HepG2 (cell line): ENCODE data around the gene CDKN1A. TPM values are rescaled to one million over a fixed set of nuclear protein-coding genes. Genes with fewer than 3 reads are reported as not detected.

Experiments used
- BHLHE40 ChIP-seq: IDR thresholded peaks from 2 replicates; pipeline ENCODE4 v1.6.1; 2011; ENCODE audit warnings: low read length, improper control_type of control experiment
- CHCHD3 ChIP-seq: sonication (generic); formaldehyde crosslinking; IDR thresholded peaks from 2 replicates; pipeline ENCODE4 v1.8.0; 2022; ENCODE audit warnings: mild to moderate bottlenecking, missing genetic modification reagents, moderate library complexity
- DNMT1 ChIP-seq: sonication (generic); formaldehyde crosslinking; IDR thresholded peaks from 2 replicates; pipeline ENCODE4 v1.5.1; 2020; ENCODE audit warnings: mild to moderate bottlenecking, missing genetic modification reagents
- EED ChIP-seq: sonication (generic); formaldehyde crosslinking; IDR thresholded peaks from 2 replicates; pipeline ENCODE4 v1.5.0; 2020; ENCODE audit warnings: mild to moderate bottlenecking, missing genetic modification reagents
- FOSL2 ChIP-seq: sonication (generic); formaldehyde crosslinking; IDR thresholded peaks from 2 replicates; pipeline ENCODE4 v1.4.0; 2020; ENCODE audit warnings: missing genetic modification reagents
- FOXO1 ChIP-seq: sonication (generic); formaldehyde crosslinking; IDR thresholded peaks from 2 replicates; pipeline ENCODE4 v1.4.0; 2020; ENCODE audit warnings: missing genetic modification reagents
- HNRNPL ChIP-seq: fragments of 200-400 bp; formaldehyde crosslinking; IDR thresholded peaks from 2 replicates; pipeline ENCODE4 v1.6.1; 2017; ENCODE audit warnings: mild to moderate bottlenecking, low read depth, low read length
- NFAT5 ChIP-seq: sonication (generic); formaldehyde crosslinking; IDR thresholded peaks from 2 replicates; pipeline ENCODE4 v1.4.0; 2020; ENCODE audit warnings: missing genetic modification reagents
- NFIB ChIP-seq: sonication (generic); formaldehyde crosslinking; IDR thresholded peaks from 2 replicates; pipeline ENCODE4 v1.9.0; 2021; ENCODE audit warnings: missing genetic modification reagents, mild to moderate bottlenecking, borderline replicate concordance
- TFAP4 ChIP-seq: sonication (generic); IDR thresholded peaks from 2 replicates; pipeline ENCODE4 v1.6.1; 2016; ENCODE audit warnings: low read depth, borderline replicate concordance
- TIGD3 ChIP-seq: sonication (generic); formaldehyde crosslinking; IDR thresholded peaks from 2 replicates; pipeline ENCODE4 v1.5.1; 2020; ENCODE audit warnings: mild to moderate bottlenecking, missing genetic modification reagents, borderline replicate concordance
- TOPORS ChIP-seq: sonication (generic); formaldehyde crosslinking; IDR thresholded peaks from 2 replicates; pipeline ENCODE4 v1.8.0; 2023; ENCODE audit warnings: mild to moderate bottlenecking, missing genetic modification reagents
- ZFX ChIP-seq: sonication (generic); formaldehyde crosslinking; IDR thresholded peaks from 2 replicates; pipeline ENCODE4 v1.4.0; 2020; ENCODE audit warnings: mild to moderate bottlenecking, low read depth, missing genetic modification reagents, moderate library complexity
- ZNF224 ChIP-seq: sonication (generic); formaldehyde crosslinking; IDR thresholded peaks from 2 replicates; pipeline ENCODE4 v1.5.0; 2020; ENCODE audit warnings: mild to moderate bottlenecking, missing genetic modification reagents
- ZNF337 ChIP-seq: sonication (generic); formaldehyde crosslinking; IDR thresholded peaks from 2 replicates; pipeline ENCODE4 v1.5.1; 2020; ENCODE audit warnings: missing genetic modification reagents, low read depth, mild to moderate bottlenecking, borderline replicate concordance
- ZNF615 ChIP-seq: sonication (generic); formaldehyde crosslinking; IDR thresholded peaks from 2 replicates; pipeline ENCODE4 v1.5.0; 2020; ENCODE audit warnings: mild to moderate bottlenecking, missing genetic modification reagents, borderline replicate concordance
- ZNF7 ChIP-seq: IDR thresholded peaks from 2 replicates; pipeline ENCODE4 v1.6.1; 2016; ENCODE audit warnings: missing biosample characterization, missing genetic modification reagents
- ZNF850 ChIP-seq: sonication (generic); formaldehyde crosslinking; conservative IDR thresholded peaks from 2 replicates; pipeline ENCODE4 v1.9.0; 2021; ENCODE audit warnings: mild to moderate bottlenecking, missing genetic modification reagents
- polyA plus RNA-seq, 8 experiments: library from polyadenylated mRNA; depleted of rRNA in 3 of 8; stranded (reverse) in 7 of 8; unstranded in 1 of 8; fragments of >200 nt; fragmentation: Illumina TruSeq in 4 of 8; extraction: Trizol in 4 of 8; gene quantifications; 2 replicates each; pipeline versions ENCODE4 v1.2.1 to v1.2.3, GENCODE V29; 2011 to 2016; ENCODE audit warnings: low read depth in 4 of 8, missing spikeins in 1 of 8, mixed read lengths in 1 of 8; ENCODE audit not compliant: insufficient read depth in 1 of 8
- total RNA-seq, 5 experiments: library from RNA; depleted of rRNA; stranded (reverse); fragments of >200 nt; fragmentation: Illumina TruSeq; extraction: Trizol; gene quantifications; 2 replicates each; pipeline ENCODE4 v1.2.3, GENCODE V29; 2016; ENCODE audit warnings: low read depth in 1 of 5

CDKN1A gene
- total and polyA plus RNA-seq, 2 of the 13 experiments (the other 11 are each of a cell fraction or from before 2014, with no cell fraction given), result 60.7 to 92.1 TPM

- TF ChIP-seq ZNF850 (CRISPR knock-in tag) (peak; percentile 87; the same call in 1 of the 2 replicates), ZNF615 (no peak; the same call in 1 of the 2 replicates), TIGD3 (CRISPR knock-in tag) (peak; percentile 22; the same call in 1 of the 2 replicates), BHLHE40 (no peak), TFAP4 (peak; percentile 59; the same call in 1 of the 2 replicates), NFAT5 (CRISPR knock-in tag) (0 out of 2 replicates have a peak, but pooled peaks have one; percentile 64), EED (CRISPR knock-in tag) (0 out of 2 replicates have a peak, but pooled peaks have one; percentile 18), HNRNPL (peak; percentile 16; the same call in 1 of the 2 replicates), ZFX (CRISPR knock-in tag) (peak; percentile 4; the same call in 1 of the 2 replicates), NFIB (CRISPR knock-in tag) (0 out of 2 replicates have a peak, but pooled peaks have one; percentile 1), TOPORS (CRISPR knock-in tag) (no peak), DNMT1 (CRISPR knock-in tag) (0 out of 2 replicates have a peak, but pooled peaks have one; percentile 64), CHCHD3 (CRISPR knock-in tag) (peak; percentile 65), ZNF7 (CRISPR knock-in tag) (no peak), ZNF337 (0 out of 2 replicates have a peak, but pooled peaks have one; percentile 0), ZNF224 (CRISPR knock-in tag) (peak; percentile 56; the same call in 1 of the 2 replicates), FOXO1 (no peak; the same call in 1 of the 2 replicates), FOSL2 (CRISPR knock-in tag) (peak; percentile 60)
Measured at GRCh38 chr6:36679043-36679833, 724 bp downstream of the CDKN1A start (continued).
